GM12873 (cell line): ENCODE data around the gene FBP2.

Experiments
- TF ChIP-seq, protein P1 (sequence below): IDR thresholded peaks from 2 replicates; pipeline ENCODE4 v1.5.1; 2012; ENCODE audit warnings: low read depth, mild to moderate bottlenecking, moderate library complexity, low read length, control low read depth; ENCODE audit not compliant: insufficient read depth; ENCODE audit errors: missing control alignments

FBP2 gene

DNA sequence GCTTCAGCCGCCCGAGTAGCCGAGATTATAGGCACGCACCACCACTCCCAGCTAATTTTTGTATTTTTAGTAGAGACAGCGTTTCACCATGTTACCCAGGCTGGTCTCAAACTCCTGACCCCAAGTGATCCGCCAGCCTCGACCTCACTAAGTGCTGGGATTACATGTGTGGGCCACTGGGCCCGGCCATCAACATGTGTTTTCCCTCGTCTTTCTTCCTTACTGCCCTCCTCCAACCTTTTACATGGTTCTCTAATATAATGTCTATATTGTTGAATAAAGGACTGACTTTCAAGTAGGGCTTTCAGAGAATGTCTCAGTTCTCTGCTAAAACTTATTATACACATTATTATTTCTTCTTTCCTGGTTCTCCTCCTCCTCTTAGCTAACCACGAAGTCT is 60.0 kb downstream of the FBP2 start:
- TF ChIP-seq, protein P1, sequence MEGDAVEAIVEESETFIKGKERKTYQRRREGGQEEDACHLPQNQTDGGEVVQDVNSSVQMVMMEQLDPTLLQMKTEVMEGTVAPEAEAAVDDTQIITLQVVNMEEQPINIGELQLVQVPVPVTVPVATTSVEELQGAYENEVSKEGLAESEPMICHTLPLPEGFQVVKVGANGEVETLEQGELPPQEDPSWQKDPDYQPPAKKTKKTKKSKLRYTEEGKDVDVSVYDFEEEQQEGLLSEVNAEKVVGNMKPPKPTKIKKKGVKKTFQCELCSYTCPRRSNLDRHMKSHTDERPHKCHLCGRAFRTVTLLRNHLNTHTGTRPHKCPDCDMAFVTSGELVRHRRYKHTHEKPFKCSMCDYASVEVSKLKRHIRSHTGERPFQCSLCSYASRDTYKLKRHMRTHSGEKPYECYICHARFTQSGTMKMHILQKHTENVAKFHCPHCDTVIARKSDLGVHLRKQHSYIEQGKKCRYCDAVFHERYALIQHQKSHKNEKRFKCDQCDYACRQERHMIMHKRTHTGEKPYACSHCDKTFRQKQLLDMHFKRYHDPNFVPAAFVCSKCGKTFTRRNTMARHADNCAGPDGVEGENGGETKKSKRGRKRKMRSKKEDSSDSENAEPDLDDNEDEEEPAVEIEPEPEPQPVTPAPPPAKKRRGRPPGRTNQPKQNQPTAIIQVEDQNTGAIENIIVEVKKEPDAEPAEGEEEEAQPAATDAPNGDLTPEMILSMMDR, result no peak

DNA sequence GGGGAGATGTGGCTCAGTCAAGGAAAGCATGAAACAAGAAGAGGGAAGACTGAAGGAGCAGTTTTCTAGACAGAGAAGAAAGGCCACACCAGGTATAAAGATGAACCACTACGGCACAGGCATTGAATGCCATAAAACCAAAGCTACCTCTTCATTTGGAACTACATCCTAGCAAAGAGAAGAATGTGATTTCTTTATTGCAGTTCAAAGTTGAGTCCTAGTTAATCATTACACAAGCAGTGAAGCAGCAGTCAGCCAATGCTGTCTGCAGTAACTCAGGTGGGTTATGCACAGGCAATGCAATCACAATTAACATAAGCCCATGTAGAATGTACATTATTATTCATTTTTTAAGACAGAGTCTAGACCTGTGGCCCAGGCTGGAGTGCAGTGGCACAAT is 60.5 kb downstream of the FBP2 start:
- TF ChIP-seq, protein P1, result no peak

DNA sequence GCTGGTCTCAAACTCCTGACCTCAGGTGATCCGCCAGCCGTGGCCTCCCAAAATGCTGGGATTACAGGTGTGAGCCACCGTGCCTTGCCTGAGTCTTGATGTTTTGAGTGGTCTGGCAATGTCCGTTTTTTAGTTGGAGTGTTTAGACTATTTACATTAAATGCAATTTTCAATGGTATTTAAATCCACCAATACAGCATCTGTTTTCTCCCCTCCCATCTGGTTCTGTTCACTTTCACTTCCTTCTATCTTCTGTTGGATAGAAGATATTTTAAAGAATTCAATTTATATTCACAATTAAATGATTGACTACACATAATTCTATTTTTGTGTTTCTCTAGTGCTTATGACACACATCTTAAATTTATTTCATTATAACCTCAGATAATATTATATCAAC is 64.7 kb downstream of the FBP2 start:
- TF ChIP-seq, protein P1, result no peak

DNA sequence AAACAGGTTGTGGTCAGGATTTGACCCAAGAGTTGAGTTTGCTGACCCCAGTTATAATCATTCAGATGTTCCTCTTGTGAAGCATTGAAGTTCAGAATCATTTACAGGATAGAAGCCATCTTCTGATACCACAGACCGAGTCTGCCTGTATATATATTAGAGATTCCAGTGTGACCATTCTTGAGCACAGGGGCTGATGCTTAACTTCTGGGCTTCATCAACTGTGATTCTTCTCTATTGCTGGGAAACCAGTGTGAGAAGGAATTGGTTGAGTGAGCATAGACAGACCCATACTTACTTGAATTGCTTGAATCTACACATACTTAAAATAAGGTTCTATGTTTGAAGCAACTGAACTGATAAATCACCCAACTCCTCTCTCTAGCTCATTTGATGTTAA is 66.7 kb downstream of the FBP2 start:
- TF ChIP-seq, protein P1, result no peak

DNA sequence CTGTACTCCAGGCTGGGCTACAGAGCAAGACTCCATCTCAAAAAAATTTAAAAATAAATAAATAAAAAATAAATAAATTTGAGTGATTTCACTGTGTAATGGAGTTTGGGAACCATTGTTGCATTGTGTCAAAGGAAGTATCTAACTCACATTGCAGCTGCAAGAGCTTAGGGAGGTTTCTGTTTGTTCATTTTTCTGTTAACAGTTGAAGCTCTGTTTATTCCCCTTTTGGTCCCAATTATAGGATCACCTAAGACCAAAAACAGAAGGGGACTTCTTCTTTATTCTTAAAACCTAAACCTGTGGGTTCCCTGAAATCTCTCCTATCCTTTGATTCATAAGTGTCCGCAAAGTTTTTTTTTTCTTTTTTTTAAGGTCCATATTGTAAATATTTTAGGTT is 67.4 kb downstream of the FBP2 start:
- TF ChIP-seq, protein P1, result no peak

DNA sequence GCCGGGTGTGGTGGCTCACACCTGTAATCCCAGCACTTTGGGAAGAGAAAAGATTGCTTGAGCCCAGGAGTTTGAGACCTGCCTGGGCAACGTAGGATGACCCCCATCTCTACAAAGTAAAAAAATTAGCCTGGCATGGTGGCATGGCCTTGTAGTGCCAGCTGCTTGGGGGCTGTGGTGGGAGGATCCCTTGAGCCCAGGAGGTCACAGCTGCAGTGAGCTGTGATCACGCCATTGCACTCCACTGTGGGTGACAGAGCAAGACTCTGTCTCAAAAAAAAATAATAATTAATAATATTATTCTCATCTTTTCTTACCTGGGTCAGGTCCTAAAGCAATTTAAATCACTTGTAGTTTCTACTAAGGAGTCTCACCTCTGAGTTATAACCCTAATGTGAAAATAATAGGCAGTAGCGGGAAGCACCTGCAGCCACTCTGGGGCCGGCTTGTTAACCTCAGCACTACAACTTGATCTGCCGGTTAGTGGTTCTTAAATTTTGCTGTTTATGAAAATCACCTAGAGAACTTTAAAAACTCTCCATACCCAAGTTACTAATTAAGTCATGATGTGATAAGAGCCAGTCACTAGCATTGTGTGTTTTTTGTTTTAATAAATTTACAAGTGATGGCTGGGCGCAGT is 68.1 kb downstream of the FBP2 start:
- TF ChIP-seq, protein P1, result no peak

DNA sequence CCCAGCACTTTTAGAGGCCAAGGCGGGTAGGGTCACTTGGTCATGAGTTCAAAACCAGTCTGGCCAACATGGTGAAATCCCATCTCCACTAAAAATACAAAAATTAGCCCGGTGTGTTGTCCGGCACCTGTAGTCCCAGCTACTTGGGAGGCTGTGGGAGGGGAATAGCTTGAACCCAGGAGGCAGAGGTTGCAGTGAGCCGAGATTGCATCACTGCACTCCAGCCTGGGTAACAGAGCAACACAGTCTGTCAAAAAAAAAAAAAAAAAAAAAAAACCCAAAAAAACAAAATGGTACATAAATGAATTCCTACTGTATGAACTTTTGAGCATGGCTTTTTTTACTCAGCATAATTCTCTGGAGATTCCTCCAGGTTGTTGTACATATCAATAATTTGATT is 76.4 kb downstream of the FBP2 start:
- TF ChIP-seq, protein P1, result no peak
